Neural cell (in vitro differentiated cells): ENCODE data around the gene SERTAD2. TPM values are rescaled to one million over a fixed set of nuclear protein-coding genes. Genes with fewer than 3 reads are reported as not detected.

Experiments
- H2AFZ ChIP-seq: fragments of 200-600, 300-800 bp; sonication (generic), shearing (Covaris generic); 2 replicates; pipeline ENCODE4 v1.6.0; 2014; ENCODE audit warnings: low read depth, mild to moderate bottlenecking, antibody characterized with exemption, low read length, moderate library complexity
- H3F3A ChIP-seq: fragments of 200-600 bp; shearing (Covaris generic); 2 replicates; pipeline ENCODE4 v1.6.1; 2016; ENCODE audit warnings: mild to moderate bottlenecking, moderate library complexity, mixed read lengths, antibody characterized with exemption, low read length; ENCODE audit not compliant: insufficient read depth, poor library complexity, severe bottlenecking
- H3K27ac ChIP-seq: fragments of 200-600, 300-800 bp; sonication (generic), shearing (Covaris generic); 2 replicates; pipeline ENCODE4 v1.5.1; 2014; ENCODE audit warnings: mild to moderate bottlenecking, low read length, moderate library complexity
- H3K27me3 ChIP-seq: fragments of 300-800, 200-600 bp; sonication (generic), shearing (Covaris generic); 2 replicates; pipeline ENCODE4 v1.6.0; 2014; ENCODE audit warnings: mild to moderate bottlenecking, low read depth, low read length, moderate library complexity; ENCODE audit not compliant: insufficient read depth
- H3K36me3 ChIP-seq: fragments of 300-800, 200-600 bp; sonication (generic), shearing (Covaris generic); 2 replicates; pipeline ENCODE4 v1.5.1; 2014; ENCODE audit warnings: mild to moderate bottlenecking, antibody characterized with exemption, low read length, moderate library complexity; ENCODE audit not compliant: insufficient read depth
- H3K4me2 ChIP-seq: fragments of 300-800, 200-600 bp; sonication (generic), shearing (Covaris generic); 2 replicates; pipeline ENCODE4 v1.6.0; 2014; ENCODE audit warnings: mild to moderate bottlenecking, low read length
- H3K4me3 ChIP-seq: fragments of 300-800, 200-600 bp; sonication (generic), shearing (Covaris generic); 2 replicates; pipeline ENCODE4 v1.5.1; 2014; ENCODE audit warnings: mild to moderate bottlenecking, low read length, moderate library complexity
- H3K79me2 ChIP-seq: fragments of 200-600 bp; shearing (Covaris generic); replicated peaks from 2 replicates; pipeline ENCODE4 v1.6.0; 2014; ENCODE audit warnings: mild to moderate bottlenecking, low read length, moderate library complexity; ENCODE audit not compliant: insufficient read depth
- H3K9ac ChIP-seq: fragments of 300-800, 200-600 bp; sonication (generic), shearing (Covaris generic); 2 replicates; pipeline ENCODE4 v1.6.1; 2016; ENCODE audit warnings: mild to moderate bottlenecking, low read length, mixed read lengths
- H3K9me2 ChIP-seq: fragments of 200-600 bp; shearing (Covaris generic); 2 replicates; pipeline ENCODE4 v1.6.1; 2016; ENCODE audit warnings: mild to moderate bottlenecking, low read length, mixed read lengths; ENCODE audit not compliant: insufficient read depth
- H3K9me3 ChIP-seq: fragments of 200-600, 300-800 bp; sonication (generic), shearing (Covaris generic); 2 replicates; pipeline ENCODE4 v1.6.1; 2016; ENCODE audit warnings: mild to moderate bottlenecking, mixed run types, low read length, moderate library complexity, mixed read lengths
- H4K20me1 ChIP-seq: fragments of 200-600 bp; shearing (Covaris generic); 2 replicates; pipeline ENCODE4 v1.6.1; 2016; ENCODE audit warnings: mild to moderate bottlenecking, mixed run types; ENCODE audit not compliant: insufficient read depth
- EP300 ChIP-seq: fragments of 450-650 bp; conservative IDR thresholded peaks from 2 replicates; pipeline ENCODE4 v1.6.1; 2014; ENCODE audit warnings: antibody characterized with exemption, mild to moderate bottlenecking, moderate library complexity; ENCODE audit not compliant: poor library complexity, severe bottlenecking
- EZH2 ChIP-seq: fragments of 200-600, 300-800 bp; shearing (Covaris generic), sonication (generic); IDR thresholded peaks from 2 replicates; pipeline ENCODE4 v1.6.1; 2014; ENCODE audit warnings: antibody characterized with exemption, low read length, borderline replicate concordance, mild to moderate bottlenecking; ENCODE audit not compliant: insufficient read depth, poor library complexity, severe bottlenecking
- MXI1 ChIP-seq: fragments of 450-650 bp; conservative IDR thresholded peaks from 2 replicates; pipeline ENCODE4 v1.6.1; 2014; ENCODE audit warnings: antibody characterized with exemption, mild to moderate bottlenecking; ENCODE audit not compliant: poor library complexity, severe bottlenecking
- POLR2AphosphoS5 ChIP-seq: IDR thresholded peaks from 2 replicates; pipeline ENCODE4 v1.6.1; 2012
- RAD21 ChIP-seq: fragments of 450-650 bp; conservative IDR thresholded peaks from 2 replicates; pipeline ENCODE4 v1.6.1; 2014; ENCODE audit warnings: antibody characterized with exemption, mild to moderate bottlenecking, moderate library complexity
- SMC3 ChIP-seq: fragments of 450-650 bp; conservative IDR thresholded peaks from 2 replicates; pipeline ENCODE4 v1.6.1; 2014; ENCODE audit warnings: antibody characterized with exemption, mild to moderate bottlenecking, moderate library complexity; ENCODE audit not compliant: poor library complexity
- TAF1 ChIP-seq: IDR thresholded peaks from 2 replicates; pipeline ENCODE4 v1.6.1; 2012; ENCODE audit warnings: low read depth
- polyA plus RNA-seq: library from polyadenylated mRNA; depleted of rRNA; stranded (reverse); fragments of >200 nt; gene quantifications from 2 replicates; pipeline ENCODE4 v1.2.3, GENCODE V29; 2014
- TF ChIP-seq, protein P1 (sequence below): IDR thresholded peaks from 2 replicates; pipeline ENCODE4 v1.6.1; 2012; ENCODE audit warnings: borderline replicate concordance
- TF ChIP-seq, protein P2 (sequence below): fragments of 450-650 bp; IDR thresholded peaks from 2 replicates; pipeline ENCODE4 v1.5.1; 2014; ENCODE audit warnings: antibody characterized with exemption, mild to moderate bottlenecking, moderate library complexity; ENCODE audit not compliant: poor library complexity, severe bottlenecking

SERTAD2 gene
- polyA plus RNA-seq, 1 donor from 2014 or later = 4.7 TPM

DNA sequence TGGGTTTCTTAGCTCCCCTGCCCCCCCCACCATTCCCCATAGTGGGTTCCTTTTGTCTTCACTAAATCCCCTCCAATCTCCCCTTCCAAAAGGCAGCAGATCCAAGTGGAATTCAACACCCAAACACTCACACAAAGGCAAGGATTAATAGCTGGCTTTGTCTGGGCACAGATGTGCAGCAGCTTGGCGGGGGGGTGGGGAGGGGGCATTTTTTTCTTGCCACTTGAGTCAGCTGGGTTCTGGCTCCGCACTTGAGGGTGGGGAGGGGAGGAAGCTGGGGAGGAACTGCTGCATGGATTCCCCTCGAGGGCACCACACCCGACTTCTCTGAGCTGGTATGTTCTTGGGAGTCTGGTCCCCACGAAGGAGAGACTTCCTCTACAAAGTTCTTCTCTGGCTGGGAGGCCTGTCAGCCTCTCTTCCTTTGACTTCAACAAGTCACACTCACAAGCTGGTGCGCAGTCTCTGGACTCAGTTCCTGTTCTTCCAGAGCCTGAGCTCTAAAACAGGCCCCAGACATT is 36.0 kb downstream of the SERTAD2 start:
- TF ChIP-seq EZH2 = no peak
- TF ChIP-seq, protein P1, sequence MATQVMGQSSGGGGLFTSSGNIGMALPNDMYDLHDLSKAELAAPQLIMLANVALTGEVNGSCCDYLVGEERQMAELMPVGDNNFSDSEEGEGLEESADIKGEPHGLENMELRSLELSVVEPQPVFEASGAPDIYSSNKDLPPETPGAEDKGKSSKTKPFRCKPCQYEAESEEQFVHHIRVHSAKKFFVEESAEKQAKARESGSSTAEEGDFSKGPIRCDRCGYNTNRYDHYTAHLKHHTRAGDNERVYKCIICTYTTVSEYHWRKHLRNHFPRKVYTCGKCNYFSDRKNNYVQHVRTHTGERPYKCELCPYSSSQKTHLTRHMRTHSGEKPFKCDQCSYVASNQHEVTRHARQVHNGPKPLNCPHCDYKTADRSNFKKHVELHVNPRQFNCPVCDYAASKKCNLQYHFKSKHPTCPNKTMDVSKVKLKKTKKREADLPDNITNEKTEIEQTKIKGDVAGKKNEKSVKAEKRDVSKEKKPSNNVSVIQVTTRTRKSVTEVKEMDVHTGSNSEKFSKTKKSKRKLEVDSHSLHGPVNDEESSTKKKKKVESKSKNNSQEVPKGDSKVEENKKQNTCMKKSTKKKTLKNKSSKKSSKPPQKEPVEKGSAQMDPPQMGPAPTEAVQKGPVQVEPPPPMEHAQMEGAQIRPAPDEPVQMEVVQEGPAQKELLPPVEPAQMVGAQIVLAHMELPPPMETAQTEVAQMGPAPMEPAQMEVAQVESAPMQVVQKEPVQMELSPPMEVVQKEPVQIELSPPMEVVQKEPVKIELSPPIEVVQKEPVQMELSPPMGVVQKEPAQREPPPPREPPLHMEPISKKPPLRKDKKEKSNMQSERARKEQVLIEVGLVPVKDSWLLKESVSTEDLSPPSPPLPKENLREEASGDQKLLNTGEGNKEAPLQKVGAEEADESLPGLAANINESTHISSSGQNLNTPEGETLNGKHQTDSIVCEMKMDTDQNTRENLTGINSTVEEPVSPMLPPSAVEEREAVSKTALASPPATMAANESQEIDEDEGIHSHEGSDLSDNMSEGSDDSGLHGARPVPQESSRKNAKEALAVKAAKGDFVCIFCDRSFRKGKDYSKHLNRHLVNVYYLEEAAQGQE = no peak
- TF ChIP-seq RAD21 = no peak
- TF ChIP-seq, protein P2, sequence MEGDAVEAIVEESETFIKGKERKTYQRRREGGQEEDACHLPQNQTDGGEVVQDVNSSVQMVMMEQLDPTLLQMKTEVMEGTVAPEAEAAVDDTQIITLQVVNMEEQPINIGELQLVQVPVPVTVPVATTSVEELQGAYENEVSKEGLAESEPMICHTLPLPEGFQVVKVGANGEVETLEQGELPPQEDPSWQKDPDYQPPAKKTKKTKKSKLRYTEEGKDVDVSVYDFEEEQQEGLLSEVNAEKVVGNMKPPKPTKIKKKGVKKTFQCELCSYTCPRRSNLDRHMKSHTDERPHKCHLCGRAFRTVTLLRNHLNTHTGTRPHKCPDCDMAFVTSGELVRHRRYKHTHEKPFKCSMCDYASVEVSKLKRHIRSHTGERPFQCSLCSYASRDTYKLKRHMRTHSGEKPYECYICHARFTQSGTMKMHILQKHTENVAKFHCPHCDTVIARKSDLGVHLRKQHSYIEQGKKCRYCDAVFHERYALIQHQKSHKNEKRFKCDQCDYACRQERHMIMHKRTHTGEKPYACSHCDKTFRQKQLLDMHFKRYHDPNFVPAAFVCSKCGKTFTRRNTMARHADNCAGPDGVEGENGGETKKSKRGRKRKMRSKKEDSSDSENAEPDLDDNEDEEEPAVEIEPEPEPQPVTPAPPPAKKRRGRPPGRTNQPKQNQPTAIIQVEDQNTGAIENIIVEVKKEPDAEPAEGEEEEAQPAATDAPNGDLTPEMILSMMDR = no peak
- no peak for TF ChIP-seq POLR2AphosphoS5
- TF ChIP-seq SMC3 = no peak
- no peak for TF ChIP-seq EP300
- no peak for TF ChIP-seq TAF1
- no peak for TF ChIP-seq MXI1
- no peaks in the 10 kb centered on the region for H4K20me1 ChIP-seq
- H3K9me3 ChIP-seq = no peaks in the 10 kb centered on the region
- H3K79me2 ChIP-seq = no peaks in the 10 kb centered on the region
- no peak overlapping the region for H2AFZ ChIP-seq
- H3K36me3 ChIP-seq = no peaks in the 10 kb centered on the region
- H3K27me3 ChIP-seq = no peaks in the 10 kb centered on the region
- H3K4me2 ChIP-seq = no peak overlapping the region
- no peak overlapping the region for H3K9ac ChIP-seq
- H3K4me3 ChIP-seq = no peak overlapping the region
- H3K9me2 ChIP-seq = no peaks in the 10 kb centered on the region
- H3K27ac ChIP-seq = no peak overlapping the region
- H3F3A ChIP-seq = no peaks in the 10 kb centered on the region

DNA sequence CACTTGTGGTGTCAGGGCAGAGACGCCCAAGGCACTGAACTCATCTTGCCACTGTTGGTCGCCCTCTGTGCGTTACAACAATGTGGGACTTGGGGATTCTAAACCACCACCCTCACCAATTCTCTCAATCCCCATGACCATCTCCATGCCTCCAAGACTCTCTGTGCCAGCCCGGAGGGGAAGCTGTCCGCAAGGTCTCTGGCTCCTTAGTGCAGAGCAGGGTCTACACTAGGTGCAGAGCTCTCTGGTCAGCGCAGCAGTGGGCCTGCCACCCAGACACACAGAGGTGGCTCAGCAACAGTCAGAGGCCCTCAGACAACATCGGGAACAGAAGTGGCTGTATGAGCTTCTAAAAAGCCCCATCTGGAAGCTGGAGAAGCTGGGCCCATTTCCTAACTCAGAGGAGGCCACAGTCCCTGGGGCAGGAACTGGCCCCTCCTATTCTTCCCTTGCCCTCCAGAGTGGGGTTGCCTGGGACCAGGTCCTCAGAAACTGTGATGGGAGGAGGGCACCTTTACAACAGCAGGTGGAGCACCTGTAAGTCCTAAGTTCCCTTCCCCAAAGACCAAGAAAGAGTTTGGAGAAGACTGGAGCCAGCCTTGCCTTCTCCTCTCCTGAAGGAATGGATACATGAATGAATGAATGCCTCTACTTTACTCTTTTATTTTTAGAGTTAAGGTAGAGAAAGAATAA is 37.7 kb downstream of the SERTAD2 start:
- no peak overlapping the region for H2AFZ ChIP-seq
- H3F3A ChIP-seq = no peaks in the 10 kb centered on the region
- no peaks in the 10 kb centered on the region for H4K20me1 ChIP-seq
- no peaks in the 10 kb centered on the region for H3K27me3 ChIP-seq
- H3K79me2 ChIP-seq = no peaks in the 10 kb centered on the region
- H3K9me2 ChIP-seq = no peaks in the 10 kb centered on the region
- no peak overlapping the region for H3K4me2 ChIP-seq
- no peaks in the 10 kb centered on the region for H3K36me3 ChIP-seq
- no peak overlapping the region for H3K27ac ChIP-seq
- no peak overlapping the region for H3K9ac ChIP-seq
- H3K4me3 ChIP-seq = no peak overlapping the region
- H3K9me3 ChIP-seq = no peaks in the 10 kb centered on the region
- TF ChIP-seq RAD21 = no peak
- no peak for TF ChIP-seq TAF1
- no peak for TF ChIP-seq EP300
- no peak for TF ChIP-seq MXI1
- no peak for TF ChIP-seq SMC3
- TF ChIP-seq, protein P1 = no peak
- TF ChIP-seq EZH2 = no peak
- TF ChIP-seq POLR2AphosphoS5 = no peak
- TF ChIP-seq, protein P2 = no peak
